DMS79 treated with DMSO at 0.1 percent for 48 hours (cell line): Measurements from ENCODE around the gene NXPH4.
A peak's percentile ranks its signal among the peaks of the same experiment; 100 is the strongest.

Source experiments
- DNase-seq: peaks from one replicate; lab custom pipeline; 2025; lab: John Stamatoyannopoulos, UW

Gene NXPH4

DNA sequence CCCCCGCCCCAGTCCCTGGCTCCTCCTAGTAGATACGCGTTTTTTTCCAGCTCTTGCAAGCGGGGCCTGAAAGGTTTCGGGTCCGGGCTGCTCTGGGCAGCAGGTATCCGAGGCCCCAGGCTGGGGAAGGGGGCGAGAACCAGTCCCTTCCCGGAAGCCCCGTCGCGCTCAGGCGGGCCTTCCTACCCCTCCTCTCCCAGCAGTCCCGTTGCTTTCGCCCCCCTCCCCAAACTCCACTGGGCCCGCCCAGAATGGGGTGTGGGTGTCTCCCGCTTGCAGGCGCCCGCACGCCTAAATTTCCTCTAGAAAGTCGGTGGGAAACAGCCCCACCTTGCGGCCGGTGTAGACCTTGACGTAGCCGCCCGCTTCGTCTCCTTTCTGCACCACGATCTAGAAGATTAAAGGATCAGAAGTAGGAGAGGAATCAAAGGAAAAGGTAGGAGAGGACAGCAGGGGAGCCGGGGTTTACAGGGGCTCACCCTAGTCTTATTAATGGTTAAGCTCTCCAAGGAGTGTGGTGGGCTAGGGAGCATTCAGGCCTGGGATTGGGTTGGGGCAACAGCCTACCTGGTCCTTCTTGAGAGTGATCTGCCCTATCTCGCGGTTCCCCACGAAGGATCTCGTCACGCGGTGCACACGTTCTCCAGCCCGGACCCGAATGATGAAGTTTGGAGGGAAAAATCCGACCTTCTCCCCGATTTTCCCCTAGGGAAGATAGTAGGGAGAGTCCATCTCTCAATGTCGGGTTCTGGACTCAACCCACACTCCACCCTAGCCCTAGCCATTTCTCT is 27.1 kb downstream of the NXPH4 start:
- DNase-seq: no peak

GRCh38 chr12:57244312-57244696 is 27.7 kb downstream of the NXPH4 start:
- DNase-seq: no peak

GRCh38 chr12:57247041-57247440 is 30.4 kb downstream of the NXPH4 start:
- no peak for DNase-seq

- DNase-seq: no peak
These were observed 32.5 kb downstream of the NXPH4 start for GRCh38 chr12:57248934-57249742.

DNA sequence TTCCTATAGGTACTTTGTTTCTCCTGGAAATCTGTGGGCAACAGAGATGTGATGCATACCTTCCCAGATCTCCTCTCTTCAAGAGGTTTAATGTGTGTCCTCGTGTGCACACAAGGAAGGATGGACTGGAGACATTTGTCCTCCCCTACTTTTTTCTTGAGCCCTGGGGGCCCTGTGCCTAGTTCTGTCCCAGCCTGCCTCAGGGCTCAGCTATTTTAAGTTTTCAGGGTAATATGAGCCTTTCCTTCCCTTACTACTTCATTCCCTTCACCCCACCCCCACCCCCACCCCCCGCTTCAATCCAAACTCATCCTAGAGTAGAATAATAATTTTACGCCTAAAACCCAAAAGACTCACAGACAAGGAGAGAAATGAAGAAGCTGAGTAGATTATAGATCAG is 33.9 kb downstream of the NXPH4 start:
- no peak for DNase-seq

- DNase-seq: no peak
These were observed 34.4 kb downstream of the NXPH4 start, which contains the start of gene STAC3 for GRCh38 chr12:57250956-57251355. STAC3 (minus strand) TSS chr12:57251187; CDS start chr12:57249636, 1,551 bp downstream.

DNA sequence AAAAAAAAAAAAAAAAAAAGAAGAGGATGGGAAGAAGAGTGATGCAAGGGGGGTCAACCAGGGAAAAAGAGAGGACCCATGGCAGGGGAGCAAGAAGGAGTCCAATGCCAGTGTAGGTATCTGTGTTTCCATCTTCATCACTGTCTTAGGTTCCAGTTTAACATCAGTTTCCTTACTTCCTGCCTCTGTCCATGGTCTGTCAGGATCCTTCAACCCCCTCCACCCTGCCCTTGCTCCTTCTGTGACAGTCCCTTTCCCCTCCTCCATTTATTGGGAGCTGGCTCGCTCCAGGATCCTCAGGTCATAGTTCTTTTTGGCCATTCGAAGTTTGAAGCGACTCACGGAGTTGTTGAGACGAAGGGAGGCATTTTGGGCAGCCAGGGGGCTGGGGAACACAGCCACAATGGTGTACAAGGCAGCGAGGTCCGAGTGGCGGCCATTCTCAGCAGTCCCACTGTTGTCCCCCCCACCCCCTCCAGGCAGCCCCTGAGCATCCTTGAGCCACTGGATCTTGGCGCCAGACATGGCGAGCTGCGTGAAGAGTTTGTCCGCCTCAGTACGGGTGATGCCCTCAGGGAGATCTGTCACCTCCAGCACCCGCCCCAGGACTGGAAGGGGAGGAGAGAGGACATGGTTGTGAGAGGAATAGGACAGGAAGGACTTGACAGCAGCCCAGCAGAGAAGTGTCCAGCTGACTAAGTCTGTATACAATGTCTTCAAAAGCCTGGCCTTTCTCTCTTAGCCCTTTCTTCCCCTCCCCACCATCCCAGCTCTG is 38.1 kb downstream of the NXPH4 start:
- no peak for DNase-seq

DNA sequence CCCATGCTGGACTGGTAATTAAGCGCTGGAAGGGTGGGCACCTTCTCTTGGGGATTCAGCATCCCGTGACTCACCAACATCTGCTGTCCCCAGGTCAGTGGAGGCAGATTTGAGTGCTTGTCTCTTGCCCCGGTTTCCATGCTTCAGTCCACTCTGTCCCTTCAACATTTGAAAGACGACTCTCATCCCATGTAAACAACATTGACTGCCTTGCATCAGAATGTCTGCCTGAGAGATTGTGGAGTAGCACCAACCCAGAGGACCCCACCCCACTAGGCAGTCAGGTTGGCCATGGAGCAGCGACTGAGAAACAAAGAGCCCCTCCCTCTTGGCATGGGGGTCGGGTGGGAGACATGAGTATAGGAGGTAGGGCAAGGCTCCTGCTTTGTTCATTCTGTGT is 39.3 kb downstream of the NXPH4 start:
- no peak for DNase-seq

GRCh38 chr12:57258977-57259970 is 42.7 kb downstream of the NXPH4 start:
- DNase-seq: no peak

GRCh38 chr12:57260366-57260765 is 43.8 kb downstream of the NXPH4 start:
- no peak for DNase-seq

GRCh38 chr12:57261428-57261865 is 44.9 kb downstream of the NXPH4 start:
- DNase-seq: no peak

DNA sequence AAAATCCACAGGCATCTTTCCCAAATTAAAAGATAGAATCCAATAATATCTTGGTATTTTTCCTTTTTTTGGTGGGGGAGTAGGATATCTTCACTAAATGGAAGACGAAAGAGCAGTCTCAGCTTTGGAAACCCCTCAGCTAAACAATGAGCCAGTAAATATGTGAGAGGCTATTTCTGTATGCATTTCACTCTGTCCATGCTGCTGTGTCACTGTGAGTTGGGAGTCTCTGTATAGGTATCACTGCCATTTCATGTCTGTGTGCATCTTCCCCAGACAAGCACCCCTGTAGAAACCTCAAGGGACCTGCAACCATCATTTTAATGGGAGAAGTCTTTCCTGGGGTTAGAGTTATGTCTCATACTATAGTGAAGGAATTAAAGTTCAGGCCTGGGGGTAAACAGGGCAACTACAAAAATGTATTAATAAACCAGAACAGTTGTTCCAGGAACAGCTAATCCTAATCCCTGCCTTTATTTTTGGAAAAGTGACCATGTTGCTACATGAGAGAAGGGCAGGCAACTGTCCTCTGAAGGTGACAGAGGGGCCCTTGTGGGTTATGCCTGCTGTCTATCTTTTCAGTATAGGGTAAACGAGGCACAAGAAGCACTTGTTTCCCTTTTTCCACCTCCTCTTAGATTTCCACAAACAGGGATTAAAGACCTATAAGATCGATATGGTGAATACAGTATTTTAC is 45.7 kb downstream of the NXPH4 start:
- DNase-seq: no peak

GRCh38 chr12:57263096-57263495 is 46.5 kb downstream of the NXPH4 start:
- no peak for DNase-seq

- DNase-seq: no peak
These were observed 50.1 kb downstream of the NXPH4 start for GRCh38 chr12:57266681-57267080.

DNA sequence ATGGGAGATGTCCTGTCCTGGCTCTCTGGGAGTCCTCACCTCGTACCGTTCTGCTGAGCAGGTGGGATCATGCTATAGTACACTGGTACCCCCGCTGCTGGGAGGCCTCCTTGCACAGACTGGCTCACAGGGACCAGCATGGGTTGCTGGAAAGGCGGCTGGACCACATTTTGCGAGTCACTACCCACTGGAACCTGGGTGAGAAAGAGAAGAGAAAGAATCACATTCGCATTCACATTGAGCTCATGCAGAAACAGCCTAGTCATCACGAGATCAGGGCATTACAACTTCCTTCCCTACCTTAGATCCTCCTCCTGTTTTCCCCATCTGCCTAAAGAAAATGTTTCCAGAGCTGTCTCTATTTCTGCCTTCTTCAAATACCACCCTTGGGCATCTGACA is 51.7 kb downstream of the NXPH4 start:
- DNase-seq: no peak

DNA sequence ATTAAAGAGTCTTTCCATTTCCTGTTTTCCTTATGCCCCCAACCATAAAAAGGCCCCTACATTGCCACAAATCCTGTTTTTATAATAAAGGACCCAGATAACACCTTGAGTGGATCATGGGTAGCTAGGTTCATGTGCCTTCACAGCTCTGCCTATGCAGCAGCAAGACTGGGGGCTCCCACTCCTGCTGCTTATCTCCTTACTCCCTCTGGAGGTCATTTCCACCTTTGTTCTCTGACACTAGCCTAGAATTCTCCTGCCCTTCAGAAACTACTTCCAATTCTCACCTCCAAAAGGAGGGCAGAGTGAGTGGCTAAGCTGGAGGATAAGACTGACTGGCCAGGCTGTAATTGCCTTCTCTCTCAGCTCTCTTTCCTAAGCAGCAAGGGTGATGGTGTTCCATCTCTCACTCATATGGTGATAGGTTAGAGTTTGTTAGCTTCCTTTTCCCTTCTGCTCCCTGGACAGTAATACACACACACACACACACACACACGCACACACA is 54.4 kb downstream of the NXPH4 start:
- DNase-seq: no peak

DNA sequence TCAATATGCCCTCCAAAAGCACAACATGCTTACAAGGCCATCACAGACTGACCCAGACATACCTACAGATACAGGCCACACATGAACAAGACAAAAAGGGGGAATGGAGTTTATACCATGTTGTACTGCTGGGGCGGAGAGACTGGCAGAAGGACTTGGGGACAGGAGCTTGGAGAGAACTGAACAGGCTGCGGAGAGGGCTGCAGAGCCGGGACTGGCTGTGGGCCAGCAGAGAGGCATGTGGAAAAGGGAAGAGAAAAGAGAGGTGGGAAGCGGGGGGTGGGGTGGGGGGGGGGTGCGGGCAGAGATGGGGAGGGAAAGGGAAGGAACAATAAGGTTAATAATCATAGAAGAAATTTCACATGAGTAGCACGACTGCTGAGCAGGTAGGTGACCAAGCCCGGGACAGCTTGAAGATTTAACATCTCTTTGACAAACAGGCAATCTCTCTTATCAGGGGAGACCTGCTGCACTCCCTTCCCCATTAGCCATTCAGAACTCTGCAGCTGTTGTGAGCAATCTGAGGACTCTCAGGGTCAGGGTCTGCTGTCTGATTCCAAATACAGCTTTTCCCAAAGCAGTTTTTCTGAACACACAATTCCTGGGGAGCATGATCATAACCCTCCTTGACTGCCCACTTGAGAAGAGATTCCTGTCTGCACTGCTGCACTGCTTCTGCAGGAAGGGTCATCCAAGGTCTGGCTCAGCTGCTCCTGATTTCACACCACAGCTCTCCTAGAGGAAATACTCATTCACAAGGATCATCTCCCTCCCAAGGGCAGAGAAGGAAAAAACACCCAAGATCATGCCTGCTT is 56.0 kb downstream of the NXPH4 start:
- peak; percentile 6 for DNase-seq

GRCh38 chr12:57273516-57273915 is 56.9 kb downstream of the NXPH4 start:
- DNase-seq: no peak
